A549 (cell line): ENCODE data around the gene CDC42EP4. TPM values are rescaled to one million over a fixed set of nuclear protein-coding genes. Genes with fewer than 3 reads are reported as not detected.

Source experiments
- ATAC-seq, 2 experiments: fragments of 200-7000 bp in 1 of 2; fragments of >200 bp in 1 of 2; cut with Nextera tagmentation in 1 of 2; cut with Tn5 transposase in 1 of 2; 3 replicates each; pipeline versions ENCODE4 v1.8.0 to v1.9.1; 2018 to 2020; ENCODE audit warnings: mild to moderate bottlenecking in 1 of 2, moderate library complexity in 1 of 2
- CTCF ChIA-PET: fragments of 300-600 bp; sonication (Branson Sonifier 250); formaldehyde crosslinking; extraction: SDS; loops from one replicate; lab custom pipeline; 2021; ENCODE audit warnings: antibody characterized with exemption, inconsistent platforms; lab: Yijun Ruan, JAX
- POLR2A ChIA-PET: fragments of 350-600 bp; formaldehyde crosslinking; extraction: SDS; loops from one replicate; lab custom pipeline; 2021; ENCODE audit warnings: antibody characterized with exemption, inconsistent platforms; lab: Yijun Ruan, JAX
- DNase-seq, 2 experiments: peaks; one replicate each; pipeline versions ENCODE4 v3.0.0 to v3.0.0-alpha.2; 2011 to 2016; ENCODE audit warnings: low read depth in 1 of 2, low spot score in 1 of 2
- FAIRE-seq: peaks from 2 replicates; lab custom pipeline; 2011; peaks lifted over from hg19 to GRCh38; lab: Jason Lieb, UNC
- H3K27ac ChIP-seq, 2 experiments: fragments of >200 bp; sonication (Bioruptor Twin); formaldehyde crosslinking; 3 replicates each; pipeline ENCODE4 v1.5.1; 2016 to 2017
- H3K4me1 ChIP-seq: fragments of >200 bp; sonication (Bioruptor Twin); formaldehyde crosslinking; 3 replicates; pipeline ENCODE4 v1.6.1; 2016
- H3K4me2 ChIP-seq: fragments of >200 bp; sonication (Bioruptor Twin); formaldehyde crosslinking; 3 replicates; pipeline ENCODE4 v1.6.1; 2016
- H3K4me3 ChIP-seq: fragments of >200 bp; sonication (Bioruptor Twin); formaldehyde crosslinking; 3 replicates; pipeline ENCODE4 v1.5.1; 2016
- H3K9me3 ChIP-seq: fragments of >200 bp; sonication (Bioruptor Twin); formaldehyde crosslinking; 3 replicates; pipeline ENCODE4 v1.6.1; 2016
- BHLHE40 ChIP-seq: IDR thresholded peaks from 2 replicates; pipeline ENCODE4 v1.6.1; 2012; ENCODE audit warnings: low read depth, low read length, inconsistent platforms
- CBX8 ChIP-seq: fragments of 200-600 bp; sonication (generic); IDR thresholded peaks from 2 replicates; pipeline ENCODE4 v1.6.1; 2016
- CEBPB ChIP-seq, 2 experiments: fragments of >200 bp in 1 of 2; sonication (Bioruptor Twin) in 1 of 2; formaldehyde crosslinking in 1 of 2; IDR thresholded peaks; 2 replicates each; pipeline ENCODE4 v1.6.1; 2012 to 2016
- EP300 ChIP-seq, 2 experiments: fragments of >200 bp; sonication (Bioruptor Twin); formaldehyde crosslinking; IDR thresholded peaks; 2 replicates in 1 of 2; 3 replicates in 1 of 2; pipeline ENCODE4 v1.6.1; 2016 to 2017
- FOSB ChIP-seq: fragments of 250-450 bp; sonication (Bioruptor Pico); IDR thresholded peaks from 2 replicates; pipeline ENCODE4 v1.5.0; 2020; ENCODE audit warnings: mild to moderate bottlenecking, moderate library complexity
- HEYL ChIP-seq: fragments of 250-450 bp; sonication (Bioruptor Pico); IDR thresholded peaks from 2 replicates; pipeline ENCODE4 v1.8.0; 2021; ENCODE audit warnings: mild to moderate bottlenecking, moderate library complexity
- HOXB13 ChIP-seq: fragments of 250-450 bp; sonication (Bioruptor Pico); IDR thresholded peaks from 2 replicates; pipeline ENCODE4 v1.5.0; 2020; ENCODE audit warnings: low read depth, mild to moderate bottlenecking, moderate library complexity
- MAFK ChIP-seq: fragments of 450-650 bp; IDR thresholded peaks from 2 replicates; pipeline ENCODE4 v1.6.1; 2014; ENCODE audit not compliant: partially characterized antibody
- NFE2L2 ChIP-seq: fragments of 150-350 bp; conservative IDR thresholded peaks from 2 replicates; pipeline ENCODE4 v1.6.1; 2014; ENCODE audit warnings: low read length
- PHF8 ChIP-seq: fragments of 200-600 bp; sonication (generic); IDR thresholded peaks from 2 replicates; pipeline ENCODE4 v1.6.1; 2016; ENCODE audit warnings: low read depth, mild to moderate bottlenecking, antibody characterized with exemption, moderate library complexity, borderline replicate concordance
- RFX5 ChIP-seq: fragments of 450-650 bp; IDR thresholded peaks from 2 replicates; pipeline ENCODE4 v1.7.1; 2014; ENCODE audit warnings: antibody characterized with exemption, mild to moderate bottlenecking, moderate library complexity
- RNF2 ChIP-seq: fragments of 200-600 bp; sonication (generic); IDR thresholded peaks from 2 replicates; pipeline ENCODE4 v1.6.1; 2016; ENCODE audit warnings: low read depth, mild to moderate bottlenecking, antibody characterized with exemption, moderate library complexity, borderline replicate concordance
- SMC3 ChIP-seq: fragments of >200 bp; sonication (Bioruptor Twin); formaldehyde crosslinking; IDR thresholded peaks from 3 replicates; pipeline ENCODE4 v1.6.1; 2018; ENCODE audit warnings: inconsistent platforms
- SREBF2 ChIP-seq: fragments of 450-650 bp; IDR thresholded peaks from 2 replicates; pipeline ENCODE4 v1.6.1; 2014; ENCODE audit warnings: mild to moderate bottlenecking, moderate library complexity
- TFCP2L1 ChIP-seq: fragments of 250-450 bp; sonication (Bioruptor Pico); IDR thresholded peaks from 2 replicates; pipeline ENCODE4 v1.5.0; 2021; ENCODE audit warnings: mild to moderate bottlenecking
- WGBS: methylation state at CpG from one replicate; pipeline ENCODE4 v1.1.6; 2017; ENCODE audit errors: missing lambda C conversion rate; 5-methylcytosine and 5-hydroxymethylcytosine counted together
- polyA plus RNA-seq, 4 experiments: library from polyadenylated mRNA; depleted of rRNA in 3 of 4; stranded (reverse); fragments of >200 nt; fragmentation: RNase III in 1 of 4; extraction: RNeasy Plus Mini Kit Qiagen cat#74134 plus additional on column Dnase treatment in 1 of 4; gene quantifications; 2 replicates in 3 of 4; 3 replicates in 1 of 4; pipeline ENCODE4 v1.2.3, GENCODE V29; 2011 to 2017
- TF ChIP-seq, protein P1 (sequence below): fragments of 200-600 bp; sonication (generic); IDR thresholded peaks from 2 replicates; pipeline ENCODE4 v1.6.1; 2016; ENCODE audit warnings: antibody characterized with exemption, mild to moderate bottlenecking, moderate library complexity
- TF ChIP-seq, protein P2 (sequence below): IDR thresholded peaks from 2 replicates; pipeline ENCODE4 v1.6.1; 2012
- TF ChIP-seq, protein P3 (sequence below): fragments of >200 bp; sonication (Bioruptor Twin); formaldehyde crosslinking; IDR thresholded peaks from 3 replicates; pipeline ENCODE4 v1.5.1; 2016
- TF ChIP-seq, protein P4 (sequence below): fragments of >200 bp; sonication (Bioruptor Twin); formaldehyde crosslinking; IDR thresholded peaks from 2 replicates; pipeline ENCODE4 v1.6.1; 2016
- TF ChIP-seq, protein P5 (sequence below): fragments of 250-450 bp; sonication (Bioruptor Pico); IDR thresholded peaks from 2 replicates; pipeline ENCODE4 v1.5.0; 2021; ENCODE audit warnings: mild to moderate bottlenecking, moderate library complexity, borderline replicate concordance

The CDC42EP4 gene
- polyA plus RNA-seq, 2 of the 4 experiments (the other 2 are of a cell fraction), result 33.8 to 65.7 TPM

DNA sequence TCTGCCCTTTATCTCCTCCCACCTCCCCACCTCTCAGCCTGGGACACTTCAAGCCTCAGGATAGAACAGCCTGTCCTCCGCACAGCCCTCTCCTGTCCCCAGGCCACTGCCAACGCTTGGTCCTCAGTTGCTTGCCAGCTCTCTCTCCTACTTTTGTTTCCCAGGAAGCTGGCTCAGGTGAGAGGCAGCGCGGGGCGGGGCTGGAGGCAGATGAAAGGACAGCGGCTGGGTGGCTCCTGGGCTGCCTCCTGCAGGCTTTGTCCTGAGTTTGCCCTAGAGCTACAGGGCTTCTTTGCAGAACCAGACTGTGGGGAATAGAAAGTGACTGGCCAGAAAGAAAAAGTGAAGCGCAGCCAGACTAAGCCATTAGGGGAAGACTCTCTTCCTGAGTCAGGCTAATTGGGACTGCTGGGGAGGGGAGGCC lies 48.2 kb upstream of the CDC42EP4 start:
- no peak for TF ChIP-seq CEBPB (IDR thresholded peaks at IDR 0.05)
- TF ChIP-seq HOXB13 (CRISPR knock-in tag), result no peak
- no peak for TF ChIP-seq FOSB
- TF ChIP-seq, protein P1, sequence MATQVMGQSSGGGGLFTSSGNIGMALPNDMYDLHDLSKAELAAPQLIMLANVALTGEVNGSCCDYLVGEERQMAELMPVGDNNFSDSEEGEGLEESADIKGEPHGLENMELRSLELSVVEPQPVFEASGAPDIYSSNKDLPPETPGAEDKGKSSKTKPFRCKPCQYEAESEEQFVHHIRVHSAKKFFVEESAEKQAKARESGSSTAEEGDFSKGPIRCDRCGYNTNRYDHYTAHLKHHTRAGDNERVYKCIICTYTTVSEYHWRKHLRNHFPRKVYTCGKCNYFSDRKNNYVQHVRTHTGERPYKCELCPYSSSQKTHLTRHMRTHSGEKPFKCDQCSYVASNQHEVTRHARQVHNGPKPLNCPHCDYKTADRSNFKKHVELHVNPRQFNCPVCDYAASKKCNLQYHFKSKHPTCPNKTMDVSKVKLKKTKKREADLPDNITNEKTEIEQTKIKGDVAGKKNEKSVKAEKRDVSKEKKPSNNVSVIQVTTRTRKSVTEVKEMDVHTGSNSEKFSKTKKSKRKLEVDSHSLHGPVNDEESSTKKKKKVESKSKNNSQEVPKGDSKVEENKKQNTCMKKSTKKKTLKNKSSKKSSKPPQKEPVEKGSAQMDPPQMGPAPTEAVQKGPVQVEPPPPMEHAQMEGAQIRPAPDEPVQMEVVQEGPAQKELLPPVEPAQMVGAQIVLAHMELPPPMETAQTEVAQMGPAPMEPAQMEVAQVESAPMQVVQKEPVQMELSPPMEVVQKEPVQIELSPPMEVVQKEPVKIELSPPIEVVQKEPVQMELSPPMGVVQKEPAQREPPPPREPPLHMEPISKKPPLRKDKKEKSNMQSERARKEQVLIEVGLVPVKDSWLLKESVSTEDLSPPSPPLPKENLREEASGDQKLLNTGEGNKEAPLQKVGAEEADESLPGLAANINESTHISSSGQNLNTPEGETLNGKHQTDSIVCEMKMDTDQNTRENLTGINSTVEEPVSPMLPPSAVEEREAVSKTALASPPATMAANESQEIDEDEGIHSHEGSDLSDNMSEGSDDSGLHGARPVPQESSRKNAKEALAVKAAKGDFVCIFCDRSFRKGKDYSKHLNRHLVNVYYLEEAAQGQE, result no peak
- no peak for TF ChIP-seq RNF2
- no peak for TF ChIP-seq SMC3
- no peak for TF ChIP-seq HEYL (CRISPR knock-in tag)
- TF ChIP-seq NFE2L2, result no peak
- no peak for TF ChIP-seq SREBF2
- TF ChIP-seq, protein P2, sequence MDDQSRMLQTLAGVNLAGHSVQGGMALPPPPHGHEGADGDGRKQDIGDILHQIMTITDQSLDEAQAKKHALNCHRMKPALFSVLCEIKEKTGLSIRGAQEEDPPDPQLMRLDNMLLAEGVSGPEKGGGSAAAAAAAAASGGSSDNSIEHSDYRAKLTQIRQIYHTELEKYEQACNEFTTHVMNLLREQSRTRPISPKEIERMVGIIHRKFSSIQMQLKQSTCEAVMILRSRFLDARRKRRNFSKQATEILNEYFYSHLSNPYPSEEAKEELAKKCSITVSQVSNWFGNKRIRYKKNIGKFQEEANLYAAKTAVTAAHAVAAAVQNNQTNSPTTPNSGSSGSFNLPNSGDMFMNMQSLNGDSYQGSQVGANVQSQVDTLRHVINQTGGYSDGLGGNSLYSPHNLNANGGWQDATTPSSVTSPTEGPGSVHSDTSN, result no peak
- no peak for TF ChIP-seq BHLHE40
- no peak for TF ChIP-seq PHF8
- TF ChIP-seq RFX5, result no peak
- TF ChIP-seq, protein P3, sequence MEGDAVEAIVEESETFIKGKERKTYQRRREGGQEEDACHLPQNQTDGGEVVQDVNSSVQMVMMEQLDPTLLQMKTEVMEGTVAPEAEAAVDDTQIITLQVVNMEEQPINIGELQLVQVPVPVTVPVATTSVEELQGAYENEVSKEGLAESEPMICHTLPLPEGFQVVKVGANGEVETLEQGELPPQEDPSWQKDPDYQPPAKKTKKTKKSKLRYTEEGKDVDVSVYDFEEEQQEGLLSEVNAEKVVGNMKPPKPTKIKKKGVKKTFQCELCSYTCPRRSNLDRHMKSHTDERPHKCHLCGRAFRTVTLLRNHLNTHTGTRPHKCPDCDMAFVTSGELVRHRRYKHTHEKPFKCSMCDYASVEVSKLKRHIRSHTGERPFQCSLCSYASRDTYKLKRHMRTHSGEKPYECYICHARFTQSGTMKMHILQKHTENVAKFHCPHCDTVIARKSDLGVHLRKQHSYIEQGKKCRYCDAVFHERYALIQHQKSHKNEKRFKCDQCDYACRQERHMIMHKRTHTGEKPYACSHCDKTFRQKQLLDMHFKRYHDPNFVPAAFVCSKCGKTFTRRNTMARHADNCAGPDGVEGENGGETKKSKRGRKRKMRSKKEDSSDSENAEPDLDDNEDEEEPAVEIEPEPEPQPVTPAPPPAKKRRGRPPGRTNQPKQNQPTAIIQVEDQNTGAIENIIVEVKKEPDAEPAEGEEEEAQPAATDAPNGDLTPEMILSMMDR, result no peak
- TF ChIP-seq MAFK, result no peak
- TF ChIP-seq, protein P4, sequence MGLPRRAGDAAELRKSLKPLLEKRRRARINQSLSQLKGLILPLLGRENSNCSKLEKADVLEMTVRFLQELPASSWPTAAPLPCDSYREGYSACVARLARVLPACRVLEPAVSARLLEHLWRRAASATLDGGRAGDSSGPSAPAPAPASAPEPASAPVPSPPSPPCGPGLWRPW, result no peak
- TF ChIP-seq CBX8, result no peak
- no peak for TF ChIP-seq TFCP2L1
- TF ChIP-seq, protein P5, sequence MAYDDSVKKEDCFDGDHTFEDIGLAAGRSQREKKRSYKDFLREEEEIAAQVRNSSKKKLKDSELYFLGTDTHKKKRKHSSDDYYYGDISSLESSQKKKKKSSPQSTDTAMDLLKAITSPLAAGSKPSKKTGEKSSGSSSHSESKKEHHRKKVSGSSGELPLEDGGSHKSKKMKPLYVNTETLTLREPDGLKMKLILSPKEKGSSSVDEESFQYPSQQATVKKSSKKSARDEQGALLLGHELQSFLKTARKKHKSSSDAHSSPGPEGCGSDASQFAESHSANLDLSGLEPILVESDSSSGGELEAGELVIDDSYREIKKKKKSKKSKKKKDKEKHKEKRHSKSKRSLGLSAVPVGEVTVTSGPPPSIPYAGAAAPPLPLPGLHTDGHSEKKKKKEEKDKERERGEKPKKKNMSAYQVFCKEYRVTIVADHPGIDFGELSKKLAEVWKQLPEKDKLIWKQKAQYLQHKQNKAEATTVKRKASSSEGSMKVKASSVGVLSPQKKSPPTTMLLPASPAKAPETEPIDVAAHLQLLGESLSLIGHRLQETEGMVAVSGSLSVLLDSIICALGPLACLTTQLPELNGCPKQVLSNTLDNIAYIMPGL (CRISPR knock-in tag), result no peak
- TF ChIP-seq EP300 (IDR thresholded peaks at IDR 0.05), result no peak
- Histone ChIP-seq H3K9me3 (no peaks in the 10 kb centered on the region), H3K27ac (peak overlapping the region in 1 of 2 experiments; percentile 1; a peak in 4 of 6 replicates), H3K4me3 (no peak overlapping the region), H3K4me2 (no peak overlapping the region), H3K4me1 (peaks cover 28% of the 10 kb centered on the region)
- DNase-seq, result no peak
- 81% methylated on average over 7 of the region's 7 CpGs for WGBS
- ATAC-seq, result peak; percentile 16 to 18; a peak in 3 of 6 replicates
- FAIRE-seq, result no peak
- POLR2A ChIA-PET, result no interaction called here
- CTCF ChIA-PET, result interaction anchor here (1.1 to 23.7 kb wide), 8 partner anchors 10 to 800 kb away, joined by 3 to 975 read pairs (median 5); partner anchors contain the start of genes CDC42EP4 and CPSF4L
